K562 (cell line): Measurements from ENCODE around the gene ATP13A2. TPM values are rescaled to one million over a fixed set of nuclear protein-coding genes. Genes with fewer than 3 reads are reported as not detected.

Source experiments
- ATF7 ChIP-seq: fragments of 450-650 bp; IDR thresholded peaks from 2 replicates; pipeline ENCODE4 v1.7.1; 2014; ENCODE audit warnings: mild to moderate bottlenecking, moderate library complexity
- ELF1 ChIP-seq: fragments of 200-800 bp; sonication (Bioruptor generic); IDR thresholded peaks from 2 replicates; pipeline ENCODE4 v1.6.1; 2016; ENCODE audit warnings: missing genetic modification characterization, missing compliant biosample characterization
- ETV1 ChIP-seq: fragments of 450-650 bp; conservative IDR thresholded peaks from 2 replicates; pipeline ENCODE4 v1.6.1; 2016; ENCODE audit warnings: missing genetic modification characterization, control low read depth, low read depth, missing compliant biosample characterization
- IFI16 ChIP-seq: fragments of 250-450 bp; sonication (Bioruptor Pico); IDR thresholded peaks from 2 replicates; pipeline ENCODE4 v2.1.2; 2022; ENCODE audit warnings: mild to moderate bottlenecking, inconsistent platforms
- MCM3 ChIP-seq: fragments of 450-650 bp; IDR thresholded peaks from 2 replicates; pipeline ENCODE4 v1.6.1; 2016
- MCM5 ChIP-seq: fragments of 450-650 bp; IDR thresholded peaks from 2 replicates; pipeline ENCODE4 v1.6.1; 2016; ENCODE audit warnings: low read depth
- MTA3 ChIP-seq: fragments of 450-650 bp; formaldehyde crosslinking; IDR thresholded peaks from 2 replicates; pipeline ENCODE4 v1.6.1; 2017; ENCODE audit warnings: mild to moderate bottlenecking, borderline replicate concordance
- NEUROD1 ChIP-seq: fragments of 150-350 bp; IDR thresholded peaks from 2 replicates; pipeline ENCODE4 v1.6.1; 2014; ENCODE audit warnings: borderline replicate concordance, low read length, low read depth; ENCODE audit not compliant: partially characterized antibody
- NFATC3 ChIP-seq: fragments of 450-650 bp; IDR thresholded peaks from 2 replicates; pipeline ENCODE4 v1.6.1; 2017; ENCODE audit warnings: mild to moderate bottlenecking
- NRF1 ChIP-seq, 2 experiments: fragments of 450-650 bp; IDR thresholded peaks in 1 of 2; conservative IDR thresholded peaks in 1 of 2; 2 replicates each; pipeline ENCODE4 v1.6.1; 2014; ENCODE audit warnings: mild to moderate bottlenecking in 2 of 2
- PKNOX1 ChIP-seq: fragments of 450-650 bp; IDR thresholded peaks from 2 replicates; pipeline ENCODE4 v1.6.1; 2016
- RAD21 ChIP-seq, 2 experiments: fragments of 250-450 bp in 1 of 2; fragments of 450-650 bp in 1 of 2; sonication (Bioruptor Pico) in 1 of 2; formaldehyde crosslinking in 1 of 2; IDR thresholded peaks in 1 of 2; conservative IDR thresholded peaks in 1 of 2; 2 replicates each; pipeline versions ENCODE4 v1.4.0 to v1.8.0; 2020 to 2022; ENCODE audit warnings: mild to moderate bottlenecking in 2 of 2, moderate library complexity in 1 of 2
- SRSF1 ChIP-seq: fragments of 200-400 bp; formaldehyde crosslinking; IDR thresholded peaks from 2 replicates; pipeline ENCODE4 v1.6.1; 2017; ENCODE audit warnings: mild to moderate bottlenecking, low read depth, low read length, moderate library complexity
- ZBED1 ChIP-seq: IDR thresholded peaks from 2 replicates; pipeline ENCODE4 v1.6.1; 2014
- ZBTB43 ChIP-seq: sonication (generic); formaldehyde crosslinking; IDR thresholded peaks from 2 replicates; pipeline ENCODE4 v1.8.0; 2023; ENCODE audit warnings: mild to moderate bottlenecking, missing genetic modification reagents
- ZNF124 ChIP-seq: sonication (generic); formaldehyde crosslinking; IDR thresholded peaks from 2 replicates; pipeline ENCODE4 v1.8.1; 2022; ENCODE audit warnings: missing genetic modification reagents
- ZNF717 ChIP-seq: fragments of 250-450 bp; sonication (Bioruptor Pico); IDR thresholded peaks from 2 replicates; pipeline ENCODE4 v1.5.0; 2021
- polyA plus RNA-seq, 8 experiments: library from polyadenylated mRNA; depleted of rRNA in 4 of 8; stranded (reverse) in 5 of 8; unstranded in 3 of 8; fragments of >200 nt; fragmentation: Nextera tagmentation in 2 of 8; fragmentation: Illumina TruSeq in 1 of 8; extraction: Ambion mirVana in 2 of 8; extraction: Trizol in 1 of 8; gene quantifications; 2 replicates each; pipeline versions ENCODE4 v1.2.1 to v1.2.3, GENCODE V29; 2011 to 2014; ENCODE audit warnings: inconsistent platforms in 1 of 8, missing spikeins in 1 of 8
- total RNA-seq, 7 experiments: library from RNA; depleted of rRNA in 6 of 7; stranded (reverse); fragments of >200 nt in 6 of 7; fragmentation: Illumina TruSeq in 2 of 7; extraction: Trizol in 2 of 7; gene quantifications; 2 replicates each; pipeline versions ENCODE4 v1.2.1 to v1.2.3, GENCODE V29; 2011 to 2021; ENCODE audit warnings: low replicate concordance in 1 of 7
- TF ChIP-seq, protein P1 (sequence below): sonication (generic); formaldehyde crosslinking; IDR thresholded peaks from 2 replicates; pipeline ENCODE4 v1.9.0; 2022; ENCODE audit warnings: mild to moderate bottlenecking, missing genetic modification reagents
- TF ChIP-seq, protein P2 (sequence below): IDR thresholded peaks from 2 replicates; pipeline ENCODE4 v1.6.1; 2011; ENCODE audit not compliant: insufficient read length; ENCODE audit errors: extremely low read depth
- TF ChIP-seq, protein P3 (sequence below), 2 experiments: IDR thresholded peaks; 2 replicates each; pipeline ENCODE4 v1.6.1; 2011; ENCODE audit warnings: borderline replicate concordance in 1 of 2, control low read depth in 1 of 2, low read depth in 1 of 2, low read length in 1 of 2, mild to moderate bottlenecking in 1 of 2, mixed read lengths in 1 of 2, moderate library complexity in 1 of 2; ENCODE audit not compliant: insufficient read depth in 1 of 2, insufficient read length in 1 of 2, poor library complexity in 1 of 2, severe bottlenecking in 1 of 2; ENCODE audit errors: extremely low read depth in 1 of 2

ATP13A2 gene
- total and polyA plus RNA-seq, 9 of the 15 experiments (the other 6 are each of a cell fraction or from before 2014, with no cell fraction given): 0.36 to 56.3 (median 16.3) TPM

GRCh38 chr1:16960560-16961296 is 51.0 kb downstream of the ATP13A2 start (continued):
- TF ChIP-seq ZBTB43 (CRISPR knock-in tag) (no peak), ZNF124 (CRISPR knock-in tag) (no peak), RAD21 (CRISPR knock-in tag; conservative IDR thresholded peaks at IDR 0.05 in 1 of 2, IDR thresholded peaks at IDR 0.05 in 1 of 2) (peak; percentile 35 to 69; a peak in 3 of 4 replicates), SRSF1 (no peak), MTA3 (peak; percentile 61; the same call in 1 of the 2 replicates), ZBED1 (no peak), NRF1 (conservative IDR thresholded peaks at IDR 0.05 in 1 of 2, IDR thresholded peaks at IDR 0.05 in 1 of 2) (peak; percentile 61 to 74; a peak in 3 of 4 replicates), MCM3 (no peak), MCM5 (no peak), PKNOX1 (no peak), ATF7 (peak; percentile 31; the same call in 1 of the 2 replicates), ELF1 (tag) (peak; percentile 61; the same call in 1 of the 2 replicates), NFATC3 (no peak), ZNF717 (no peak), ETV1 (peak; percentile 87), IFI16 (CRISPR knock-in tag) (no peak), NEUROD1 (no peak)
- TF ChIP-seq, protein P1, sequence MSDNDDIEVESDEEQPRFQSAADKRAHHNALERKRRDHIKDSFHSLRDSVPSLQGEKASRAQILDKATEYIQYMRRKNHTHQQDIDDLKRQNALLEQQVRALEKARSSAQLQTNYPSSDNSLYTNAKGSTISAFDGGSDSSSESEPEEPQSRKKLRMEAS (CRISPR knock-in tag): peak; percentile 74
- TF ChIP-seq, protein P2, sequence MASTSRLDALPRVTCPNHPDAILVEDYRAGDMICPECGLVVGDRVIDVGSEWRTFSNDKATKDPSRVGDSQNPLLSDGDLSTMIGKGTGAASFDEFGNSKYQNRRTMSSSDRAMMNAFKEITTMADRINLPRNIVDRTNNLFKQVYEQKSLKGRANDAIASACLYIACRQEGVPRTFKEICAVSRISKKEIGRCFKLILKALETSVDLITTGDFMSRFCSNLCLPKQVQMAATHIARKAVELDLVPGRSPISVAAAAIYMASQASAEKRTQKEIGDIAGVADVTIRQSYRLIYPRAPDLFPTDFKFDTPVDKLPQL: no peak
- TF ChIP-seq, protein P3, sequence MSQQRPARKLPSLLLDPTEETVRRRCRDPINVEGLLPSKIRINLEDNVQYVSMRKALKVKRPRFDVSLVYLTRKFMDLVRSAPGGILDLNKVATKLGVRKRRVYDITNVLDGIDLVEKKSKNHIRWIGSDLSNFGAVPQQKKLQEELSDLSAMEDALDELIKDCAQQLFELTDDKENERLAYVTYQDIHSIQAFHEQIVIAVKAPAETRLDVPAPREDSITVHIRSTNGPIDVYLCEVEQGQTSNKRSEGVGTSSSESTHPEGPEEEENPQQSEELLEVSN (IDR thresholded peaks at IDR 0.05; ENCODE audit: borderline replicate concordance in 1 of 2, extremely low read depth in 1 of 2, insufficient read depth in 1 of 2, insufficient read length in 1 of 2, low read depth in 1 of 2, low read length in 1 of 2, poor library complexity in 1 of 2, severe bottlenecking in 1 of 2): peak; percentile 21 to 78
